Uterus (tissue), 4 donors: ENCODE results near the gene SMIM5. TPM values are rescaled to one million over a fixed set of nuclear protein-coding genes. Genes with fewer than 3 reads are reported as not detected.
A peak's percentile ranks its signal among the peaks of the same experiment; 100 is the strongest.

Experiments used
- DNase-seq, 2 donors: peaks; one replicate each; pipeline ENCODE4 v3.0.0-alpha.2; 2019 to 2020
- H3K27ac ChIP-seq, 2 donors: fragments of 200-600 bp; sonication (generic); 1 replicate in 1 of 2; 2 replicates in 1 of 2; pipeline ENCODE4 v1.5.1; 2016 to 2018
- H3K27me3 ChIP-seq, 2 donors: fragments of 200-600 bp; sonication (generic); one replicate each; pipeline ENCODE4 v1.5.1; 2018 to 2019; ENCODE audit warnings: control low read depth in 1 of 2
- H3K36me3 ChIP-seq, 2 donors: fragments of 200-600 bp; sonication (generic); one replicate each; pipeline ENCODE4 v1.5.1; 2019; ENCODE audit warnings: control low read depth in 1 of 2
- H3K4me1 ChIP-seq, 2 donors: fragments of 200-600 bp; sonication (generic); one replicate each; pipeline ENCODE4 v1.5.1; 2018 to 2019; ENCODE audit warnings: control low read depth in 1 of 2
- H3K4me3 ChIP-seq, 2 donors: fragments of 200-600 bp; sonication (generic); 1 replicate in 1 of 2; 2 replicates in 1 of 2; pipeline ENCODE4 v1.5.1; 2018 to 2019; ENCODE audit warnings: mild to moderate bottlenecking in 1 of 2
- H3K9me3 ChIP-seq, 2 donors: fragments of 200-600 bp; sonication (generic); one replicate each; pipeline ENCODE4 v1.5.1; 2019; ENCODE audit warnings: control low read depth in 1 of 2
- CTCF ChIP-seq, 4 experiments: fragments of 200-600 bp in 2 of 4; fragments of 450-650 bp in 2 of 4; sonication (generic) in 2 of 4; IDR thresholded peaks; one replicate each; pipeline ENCODE4 v1.5.1; 2016 to 2019; ENCODE audit warnings: antibody characterized with exemption in 4 of 4, mild to moderate bottlenecking in 2 of 4, moderate library complexity in 1 of 4
- POLR2A ChIP-seq, 2 donors: fragments of 450-650 bp; IDR thresholded peaks; one replicate each; pipeline ENCODE4 v1.6.1; 2016; ENCODE audit warnings: antibody characterized with exemption in 2 of 2, mild to moderate bottlenecking in 1 of 2, moderate library complexity in 1 of 2
- intact Hi-C: fragments of 100-400 bp; cut with DNase I; formaldehyde crosslinking; loops from one replicate; pipeline ENCODE4 v1.15.1; 2023; ENCODE audit warnings: low total_unique reads
- total RNA-seq, 4 donors: library from RNA; depleted of rRNA in 3 of 4; stranded (reverse); fragments of >200 nt in 3 of 4; gene quantifications; one replicate each; pipeline versions ENCODE4 v1.1.0 to v1.2.4, GENCODE V29; 2014 to 2023
- donor health status: DM: yes; HTN: yes; CAD: no.

The SMIM5 gene
- total RNA-seq, 4 donors from 2014 or later, result 0.85 to 2.2 TPM; not detected in 2

DNA sequence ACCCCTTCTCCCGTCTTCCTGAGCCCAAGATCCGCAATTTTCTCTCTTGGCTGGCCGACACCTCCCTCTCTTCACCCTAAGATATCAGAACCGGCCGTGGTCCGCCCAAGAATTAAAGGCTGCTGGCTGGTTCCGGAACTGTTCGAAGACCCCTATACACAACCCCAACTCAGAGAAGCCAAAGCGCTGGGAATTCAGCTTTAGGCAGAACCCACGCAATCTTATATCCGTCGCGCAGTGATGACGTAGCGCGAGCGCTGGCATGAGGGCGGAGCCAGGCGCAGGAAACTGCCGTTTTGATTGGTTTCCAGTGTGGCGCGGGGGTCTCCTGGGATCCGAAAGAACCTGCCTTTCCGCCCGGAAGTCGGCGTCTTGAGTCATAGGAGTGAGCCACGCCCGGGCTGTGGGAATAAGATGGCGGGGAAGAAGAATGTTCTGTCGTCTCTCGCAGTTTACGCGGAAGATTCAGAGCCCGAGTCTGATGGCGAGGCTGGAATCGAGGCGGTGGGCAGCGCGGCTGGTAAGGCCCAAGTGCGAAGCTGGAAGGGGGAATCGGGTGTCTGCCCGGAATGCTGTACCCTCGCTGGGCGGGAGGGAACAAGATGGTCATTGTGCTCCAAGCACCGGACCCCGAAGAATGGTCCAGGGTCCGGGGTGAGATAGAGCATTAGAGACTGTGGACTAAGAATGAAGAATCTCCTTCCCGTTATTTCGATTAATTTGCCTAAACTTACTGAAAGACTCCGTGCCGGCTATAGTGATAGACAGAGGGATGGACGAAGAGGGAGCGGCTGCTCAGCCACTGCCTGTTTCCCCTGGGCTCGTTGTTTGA, 33.9 kb downstream of the SMIM5 start, which contains the start of the genes RECQL5 and SAP30BP:
TSS of gene RECQL5 (minus strand) at position 196 of the 832 bp plus-strand sequence. CDS start 597 bp downstream, outside the sequence.
TSS of gene SAP30BP (plus strand) at position 380 of the 832 bp plus-strand sequence. CDS start at position 415, 35 bp downstream.
- intact Hi-C loops, result no loop called here
- DNase-seq, result peak; percentile 98
- Histone ChIP-seq H3K27me3 (no peaks in the 10 kb centered on the region), H3K4me1 (peaks cover 5 to 11% of the 10 kb centered on the region in 2 donors), H3K9me3 (no peaks in the 10 kb centered on the region), H3K27ac (peak within 1 kb of the TSS; percentile 86 to 87), H3K4me3 (peak within 1 kb of the TSS; percentile 77 to 93), H3K36me3 (no peaks in the 10 kb centered on the region)
- peak; percentile 43 to 73 for TF ChIP-seq POLR2A (IDR thresholded peaks at IDR 0.05)
- peak in 1 of 4 experiments; percentile 28 for TF ChIP-seq CTCF (IDR thresholded peaks at IDR 0.05)

- Histone ChIP-seq H3K27me3 (no peaks in the 10 kb centered on the region), H3K4me1 (peaks cover 5 to 11% of the 10 kb centered on the region in 2 donors), H3K9me3 (no peaks in the 10 kb centered on the region), H3K27ac (peak overlapping the region; percentile 86 to 87), H3K36me3 (no peaks in the 10 kb centered on the region), H3K4me3 (peak overlapping the region; percentile 77 to 93)
- intact Hi-C loops, result no loop called here
- TF ChIP-seq CTCF (IDR thresholded peaks at IDR 0.05) (no peak), POLR2A (IDR thresholded peaks at IDR 0.05) (no peak)
- DNase-seq, result no peak
Observed at GRCh38 chr17:75667825-75668224, 34.6 kb downstream of the SMIM5 start.

DNA sequence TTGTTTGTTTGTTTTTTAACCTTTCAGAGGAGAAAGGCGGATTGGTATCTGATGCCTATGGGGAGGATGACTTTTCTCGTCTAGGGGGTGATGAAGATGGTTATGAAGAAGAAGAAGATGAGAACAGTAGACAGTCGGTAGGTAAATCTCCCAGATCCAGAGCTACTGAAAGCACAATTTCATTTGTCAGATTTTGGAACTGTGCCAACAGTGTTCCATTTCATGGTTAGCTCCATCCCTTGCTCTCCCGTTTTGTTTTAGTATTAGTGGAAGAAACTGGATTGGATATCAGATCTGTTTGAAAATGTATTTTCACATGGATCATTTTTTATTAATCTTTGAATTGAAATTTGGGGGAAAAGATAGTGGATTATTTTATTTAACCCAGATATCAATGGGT, 35.3 kb downstream of the SMIM5 start:
- Histone ChIP-seq H3K27me3 (no peaks in the 10 kb centered on the region), H3K4me1 (peaks cover 5 to 11% of the 10 kb centered on the region in 2 donors), H3K27ac (no peak overlapping the region), H3K4me3 (no peak overlapping the region), H3K36me3 (no peaks in the 10 kb centered on the region), H3K9me3 (no peaks in the 10 kb centered on the region)
- TF ChIP-seq CTCF (IDR thresholded peaks at IDR 0.05) (no peak), POLR2A (IDR thresholded peaks at IDR 0.05) (no peak)
- intact Hi-C loops, result no loop called here
- DNase-seq, result no peak

DNA sequence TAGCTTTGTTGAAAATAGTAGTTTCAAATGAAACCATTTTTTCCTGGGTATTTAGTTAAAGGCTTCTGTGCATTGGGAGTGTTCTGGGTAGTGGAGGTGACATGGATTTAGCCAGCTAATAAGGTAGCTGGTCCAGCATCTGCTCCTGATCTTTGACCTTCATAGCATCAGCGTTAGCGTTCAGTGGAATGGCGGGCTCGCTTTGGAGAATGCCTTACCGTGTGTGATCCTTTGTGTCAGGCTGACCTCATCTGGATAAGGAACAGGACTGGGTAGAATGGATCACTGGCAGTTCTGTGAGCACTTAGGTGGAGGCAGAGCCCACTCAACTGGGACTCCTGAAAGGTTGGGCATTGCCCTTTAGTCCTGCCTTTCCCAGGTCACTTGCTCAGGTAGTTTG, 37.6 kb downstream of the SMIM5 start:
- Histone ChIP-seq H3K27ac (no peak overlapping the region), H3K4me1 (peaks cover 5 to 10% of the 10 kb centered on the region in 2 donors), H3K4me3 (no peak overlapping the region), H3K36me3 (no peaks in the 10 kb centered on the region), H3K27me3 (no peaks in the 10 kb centered on the region), H3K9me3 (no peaks in the 10 kb centered on the region)
- no peak for TF ChIP-seq POLR2A (IDR thresholded peaks at IDR 0.05)
- no peak for TF ChIP-seq CTCF (IDR thresholded peaks at IDR 0.05)
- intact Hi-C loops, result no loop called here
- DNase-seq, result no peak

DNA sequence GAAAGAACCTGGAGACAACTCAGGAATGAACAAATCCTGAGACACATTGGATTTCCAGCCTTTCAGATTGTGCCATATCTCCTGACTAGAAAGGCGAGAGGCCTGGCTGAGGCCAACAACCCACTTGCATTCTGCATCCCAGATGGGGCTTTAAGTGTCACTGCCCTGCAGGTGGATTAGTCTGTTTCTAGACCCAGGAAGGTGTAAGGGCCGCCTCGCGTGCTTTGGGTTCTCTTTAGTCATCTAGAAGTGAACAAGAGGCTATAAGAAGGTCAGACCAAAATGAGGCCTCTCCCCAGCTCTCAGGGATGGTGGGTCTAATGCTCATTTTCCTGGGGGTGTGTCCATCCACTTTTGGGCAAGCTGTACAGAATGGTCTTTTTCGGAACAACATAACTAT, 38.8 kb downstream of the SMIM5 start:
- Histone ChIP-seq H3K27me3 (no peaks in the 10 kb centered on the region), H3K4me1 (peaks cover 4 to 5% of the 10 kb centered on the region in 2 donors), H3K4me3 (no peak overlapping the region), H3K9me3 (no peaks in the 10 kb centered on the region), H3K36me3 (no peaks in the 10 kb centered on the region), H3K27ac (no peak overlapping the region)
- no peak for TF ChIP-seq CTCF (IDR thresholded peaks at IDR 0.05)
- no peak for TF ChIP-seq POLR2A (IDR thresholded peaks at IDR 0.05)
- intact Hi-C loops, result no loop called here
- no peak for DNase-seq
